Measurements from ENCODE around the gene TNPO3.
"Not testable (repeated sequence)": the region's sequence is repeated elsewhere in the genome, so short reads cannot be mapped to it uniquely, and the experiment has no call there.

TNPO3 gene

DNA sequence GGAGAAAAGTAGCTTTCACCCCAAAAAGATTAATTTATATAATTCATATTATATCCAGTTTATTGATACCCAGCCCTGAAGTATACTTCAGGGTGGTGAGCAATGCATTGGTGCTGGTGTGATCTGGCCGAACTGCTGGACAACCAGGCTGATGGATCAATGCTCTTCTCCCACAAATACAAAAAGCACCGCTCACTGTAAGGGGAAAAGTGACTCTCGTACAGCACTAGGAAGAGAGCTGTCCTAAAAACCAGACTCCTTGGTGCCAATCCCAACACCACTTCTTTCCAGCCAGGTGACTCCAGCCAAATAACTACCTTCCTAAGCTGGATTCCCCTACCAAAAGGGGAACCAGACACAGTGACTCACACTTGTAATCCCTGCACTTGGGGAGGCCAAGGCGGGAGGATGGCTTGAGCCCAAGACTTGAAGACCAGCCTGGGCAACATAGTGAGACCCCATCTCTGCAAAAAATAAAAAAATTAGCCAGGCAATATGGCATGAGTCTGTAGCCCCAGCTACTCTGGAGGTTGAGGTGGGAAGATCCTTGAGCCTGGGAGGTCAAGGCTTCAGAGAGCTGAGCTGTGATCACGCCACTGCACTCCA is 13.1 kb upstream of the TNPO3 start:
- no peak for DNase-seq

DNA sequence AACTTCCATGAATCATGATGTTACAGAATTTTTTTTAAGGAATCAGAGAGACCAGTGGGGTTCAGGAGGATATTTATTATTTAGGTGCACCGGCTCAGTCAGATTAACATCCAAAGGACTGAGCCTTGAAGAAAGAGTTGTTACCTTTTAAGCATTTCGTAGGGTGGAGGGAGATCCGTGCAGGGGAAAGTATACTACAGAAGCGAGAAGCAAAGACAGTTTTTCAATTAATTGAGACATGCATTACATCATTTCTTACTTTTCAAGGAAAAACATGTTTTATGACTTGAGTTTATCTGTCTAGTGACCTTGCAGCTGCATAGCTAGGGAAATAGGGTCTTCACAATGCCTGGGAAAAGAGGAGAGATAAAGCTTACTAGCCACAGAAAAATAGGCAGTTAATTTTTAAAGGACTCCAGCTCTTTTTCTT is 12.2 kb upstream of the TNPO3 start:
- not testable (repeated sequence) for DNase-seq

DNA sequence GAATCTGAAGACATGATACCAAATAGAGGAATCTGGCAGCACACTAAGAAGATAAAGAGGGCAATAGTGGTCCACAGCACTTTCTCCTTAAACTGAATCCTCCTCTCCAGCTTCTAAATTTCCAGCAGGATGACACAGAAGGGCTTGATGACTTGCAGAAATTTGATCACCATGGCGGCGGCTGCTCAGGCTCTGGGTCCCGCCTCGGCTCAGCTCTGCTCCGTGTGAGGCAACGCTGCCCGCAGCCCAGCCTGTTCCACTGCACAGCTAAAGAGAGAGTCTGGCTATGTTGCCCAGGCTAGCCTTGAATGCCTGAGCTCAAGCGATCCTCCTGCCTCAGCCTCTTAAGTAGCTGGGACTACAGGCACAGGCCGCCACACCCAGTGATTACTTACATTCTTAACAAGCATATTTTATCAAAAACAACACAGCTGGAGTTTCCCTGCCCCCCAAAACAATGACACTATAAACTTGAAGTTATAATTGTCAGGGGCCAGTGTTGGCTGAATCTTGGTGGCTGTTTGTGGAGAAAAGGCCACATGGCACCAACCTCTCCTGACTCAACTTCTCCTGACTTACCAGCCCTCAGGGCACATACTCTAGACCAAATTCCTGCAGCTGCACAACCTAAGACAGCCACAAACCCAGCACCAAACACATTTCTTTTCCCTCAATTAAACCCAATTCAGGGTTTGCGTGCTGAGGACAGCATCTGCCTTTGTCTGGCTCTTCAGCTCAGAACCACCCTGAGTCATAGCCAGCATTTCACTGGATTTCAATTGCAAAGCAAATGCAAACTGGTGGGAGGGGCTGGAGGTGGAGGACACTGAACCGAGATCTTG is 11.6 kb upstream of the TNPO3 start:
- no peak for DNase-seq

DNA sequence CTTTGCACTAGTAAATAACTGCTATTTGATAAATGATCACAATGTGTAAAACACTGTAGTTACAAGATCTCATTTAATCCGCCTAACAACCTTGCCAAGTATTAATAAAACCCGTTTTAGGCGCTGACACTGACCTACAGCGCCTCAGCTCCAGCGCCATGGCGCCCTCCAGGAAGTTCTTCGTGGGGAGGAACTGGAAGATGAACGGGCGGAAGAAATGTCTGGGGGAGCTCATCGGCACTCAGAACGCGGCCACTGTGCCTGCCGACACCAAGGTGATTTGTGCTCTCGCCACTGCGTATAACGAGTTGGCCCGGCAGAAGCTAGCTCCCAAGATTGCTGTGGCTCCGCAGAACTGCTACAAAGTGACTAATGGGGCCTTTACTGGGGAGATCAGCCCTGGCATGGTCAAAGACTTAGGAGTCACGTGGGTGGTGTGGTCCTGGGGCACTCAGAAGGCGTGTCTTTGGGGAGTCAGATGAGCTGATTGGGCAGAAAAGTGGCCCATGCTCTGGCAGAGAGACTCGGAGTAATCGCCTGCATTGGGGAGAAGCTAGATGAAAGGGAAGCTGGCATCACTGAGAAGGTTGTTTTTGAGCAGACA is 1.1 kb upstream of the TNPO3 start:
- no peak for DNase-seq

DNA sequence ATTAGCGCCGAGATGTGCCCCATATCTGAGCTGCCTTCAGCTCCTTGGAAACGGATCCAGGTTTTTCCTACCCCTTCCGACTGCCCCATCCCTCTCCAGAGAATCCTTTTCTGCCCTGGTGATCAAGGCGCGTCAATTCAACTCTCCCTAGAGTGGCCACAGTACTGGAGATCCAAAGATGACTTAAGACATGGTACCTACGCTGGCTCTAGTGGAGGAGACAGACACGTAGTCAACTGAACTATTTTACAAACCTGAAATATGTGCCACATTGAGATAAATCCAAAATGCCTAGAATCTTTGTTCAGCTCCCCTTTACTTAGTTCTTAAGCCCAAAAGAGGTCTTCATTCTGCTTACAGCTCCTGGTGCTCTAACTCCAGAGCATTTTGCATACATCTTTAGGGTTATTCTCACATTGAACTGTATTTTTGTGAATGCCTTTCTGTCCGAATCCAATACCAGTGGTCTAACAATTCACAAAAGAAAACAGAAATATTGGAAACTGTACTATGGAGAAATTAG is 444 bp upstream of the TNPO3 start:
- DNase-seq, result no peak

- no peak for DNase-seq
Observed at GRCh38 chr7:129053938-129054437, 923 bp downstream of the TNPO3 start.

DNA sequence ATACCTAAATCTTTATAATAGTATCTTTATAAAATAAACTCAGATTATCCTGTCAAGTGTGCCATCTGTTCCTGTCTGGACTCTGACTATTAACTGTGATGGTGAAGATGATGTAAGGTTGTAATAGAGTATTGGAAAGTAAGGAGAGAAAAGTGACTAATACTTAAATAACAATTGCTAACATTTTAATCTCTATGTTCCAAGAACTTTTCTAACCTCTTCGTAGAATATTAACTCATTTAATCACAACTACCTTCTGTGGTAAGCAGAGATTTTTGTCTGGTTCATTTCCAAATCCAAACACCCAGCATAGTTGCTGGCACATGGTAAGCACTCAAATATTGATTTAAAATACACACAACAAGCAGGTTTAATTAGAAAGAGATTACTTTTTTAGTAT is 2.5 kb downstream of the TNPO3 start:
- no peak for DNase-seq

GRCh38 chr7:129051459-129051858 is 3.5 kb downstream of the TNPO3 start:
- DNase-seq, result not testable (repeated sequence)

- no peak for DNase-seq
Observed at GRCh38 chr7:129047761-129048160, 7.2 kb downstream of the TNPO3 start.

DNA sequence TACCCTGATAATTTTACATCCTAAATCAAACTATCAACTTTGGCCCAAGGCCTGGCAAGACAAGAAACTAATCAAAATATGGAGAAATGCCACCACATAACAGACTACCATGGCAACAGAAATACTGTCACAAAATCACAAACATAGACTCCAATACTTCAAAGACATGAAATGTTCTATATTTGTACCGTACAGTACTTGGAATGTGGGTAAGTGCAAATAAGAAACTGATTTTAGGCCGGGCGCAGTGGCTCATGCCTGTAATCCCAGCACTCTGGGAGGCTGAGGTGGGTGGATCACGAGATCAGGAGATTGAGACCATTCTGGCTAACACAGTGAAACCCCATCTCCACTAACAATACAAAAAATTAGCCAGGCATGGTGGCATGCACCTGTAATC is 9.2 kb downstream of the TNPO3 start:
- DNase-seq, result no peak

DNA sequence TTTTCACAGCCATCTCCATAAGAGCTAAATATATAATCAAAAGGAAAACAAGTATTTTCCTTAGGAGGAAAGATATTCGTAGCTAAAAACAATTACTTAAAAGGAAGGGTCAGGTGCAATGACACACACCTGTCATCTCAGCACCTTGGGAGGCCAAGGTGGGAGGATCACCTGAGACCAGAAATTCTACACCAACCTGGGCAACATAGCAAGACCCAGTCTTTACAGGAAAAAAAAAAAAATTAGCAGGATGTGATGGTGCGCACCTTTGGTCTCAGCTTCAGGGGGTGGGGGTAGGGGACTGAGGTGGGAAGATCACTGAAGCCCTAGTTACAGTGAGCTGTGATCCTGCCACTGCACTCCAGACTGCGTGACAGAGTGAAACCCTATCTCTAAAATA is 11.9 kb downstream of the TNPO3 start:
- DNase-seq, result no peak

- no peak for DNase-seq
Observed at GRCh38 chr7:129041142-129042085, 13.5 kb downstream of the TNPO3 start.

GRCh38 chr7:129038468-129038867 is 16.4 kb downstream of the TNPO3 start:
- not testable (repeated sequence) for DNase-seq

- no peak for DNase-seq
Observed at GRCh38 chr7:129037585-129037984, 17.3 kb downstream of the TNPO3 start.

DNA sequence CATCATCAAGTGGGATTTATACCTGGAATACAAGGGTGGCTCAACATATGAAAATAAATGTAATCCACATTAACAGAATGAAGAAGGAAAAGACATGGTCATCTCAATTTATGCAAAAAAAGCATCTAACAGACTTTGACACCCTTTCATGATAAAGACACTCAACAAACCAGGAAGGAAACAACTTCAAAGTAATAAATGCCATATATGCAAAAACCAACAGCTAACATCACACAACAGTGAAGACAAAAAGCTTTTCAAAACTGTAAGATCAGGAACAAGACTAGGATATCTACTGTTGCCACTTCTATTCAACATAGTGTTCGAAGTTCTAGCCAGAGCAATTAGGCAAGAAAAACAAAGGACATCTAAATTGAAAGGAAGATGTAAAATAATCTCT is 22.9 kb downstream of the TNPO3 start:
- DNase-seq, result no peak

DNA sequence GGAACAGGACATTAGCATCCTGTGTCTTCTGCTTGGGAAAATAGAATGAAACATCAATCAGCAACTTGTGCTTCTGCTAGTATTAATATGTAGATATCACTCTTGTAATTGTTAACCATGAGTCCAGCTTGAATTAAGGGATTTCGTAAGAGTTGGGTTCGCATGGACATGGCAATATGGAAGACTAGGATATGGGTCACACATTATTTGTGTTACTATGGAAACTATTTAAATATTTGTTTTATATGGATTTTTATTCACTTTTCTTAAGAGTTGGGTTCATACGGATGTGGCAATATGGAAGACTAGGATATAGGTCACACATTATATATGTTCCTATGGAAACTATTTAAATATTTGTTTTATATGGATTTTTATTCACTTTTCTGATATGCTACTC is 24.5 kb downstream of the TNPO3 start:
- DNase-seq, result no peak

- no peak for DNase-seq
Observed at GRCh38 chr7:129024125-129024524, 30.8 kb downstream of the TNPO3 start.

GRCh38 chr7:129021656-129022055 is 33.3 kb downstream of the TNPO3 start:
- DNase-seq, result no peak

GRCh38 chr7:129017933-129018538 is 36.9 kb downstream of the TNPO3 start:
- DNase-seq, result no peak

GRCh38 chr7:129017264-129017663 is 37.6 kb downstream of the TNPO3 start:
- no peak for DNase-seq

DNA sequence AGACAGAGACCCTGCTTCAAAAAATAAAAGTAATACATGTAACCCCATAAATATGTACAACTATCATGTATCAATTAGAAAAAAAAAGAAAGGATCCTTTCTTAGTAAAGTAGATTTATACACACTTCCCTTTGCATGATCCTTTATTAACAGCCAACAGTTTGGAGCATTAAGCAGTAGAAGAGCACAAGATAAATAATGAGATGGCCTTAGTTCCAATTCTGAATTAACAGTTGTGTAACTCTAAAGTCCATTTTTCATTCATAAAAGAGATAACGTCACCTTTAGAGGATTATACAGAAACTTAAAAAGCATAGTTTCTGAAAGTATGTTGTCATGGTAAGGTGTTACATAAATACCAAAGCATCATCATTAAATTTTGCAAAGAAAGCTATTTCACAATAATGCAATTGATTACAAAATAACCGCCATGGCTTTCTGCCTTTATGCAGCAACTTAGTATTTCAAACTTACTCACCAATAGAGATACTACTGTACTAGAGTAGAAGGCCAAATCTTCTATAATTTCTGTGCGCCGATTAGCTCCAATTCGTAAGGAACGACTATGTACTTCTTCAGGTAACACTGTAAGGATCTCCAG is 40.3 kb downstream of the TNPO3 start:
- no peak for DNase-seq

All from femur (tissue), 1 donor.